ENCODE measurements around the gene MT1X. TPM values are rescaled to one million over a fixed set of nuclear protein-coding genes. Genes with fewer than 3 reads are reported as not detected.

The MT1X gene
- total and polyA plus RNA-seq, 2 of the 13 experiments (the other 11 are each of a cell fraction or from before 2014, with no cell fraction given): 19.7 to 288 TPM

GRCh38 chr16:56657555-56658326 lies 24.5 kb upstream of the MT1X start, which contains the start of gene MT1F:
TSS of gene MT1F (plus strand) at chr16:56657959. CDS start at chr16:56658059, 100 bp downstream.
- Histone ChIP-seq H3K9me3 (ENCODE audit: low read length) (no peaks in the 10 kb centered on the region), H3K79me2 (ENCODE audit: insufficient read depth, low read length) (no peaks in the 10 kb centered on the region), H3K9ac (ENCODE audit: insufficient read depth, low read depth, low read length) (peak within 1 kb of the TSS; percentile 30), H3K27ac (ENCODE audit: extremely low read length, insufficient read depth, low read length) (no peak within 1 kb of the TSS), H3K36me3 (replicated peaks in 1 of 2; ENCODE audit: control insufficient read depth in 1 of 2, insufficient read depth in 2 of 2, low read length in 2 of 2) (no peaks in the 10 kb centered on the region), H4K20me1 (ENCODE audit: insufficient read depth, low read length) (no peaks in the 10 kb centered on the region), H3K27me3 (ENCODE audit: control insufficient read depth in 1 of 2, insufficient read depth in 2 of 2, low read length in 2 of 2) (peaks cover under 1 to 4% of the 10 kb centered on the region in 2 experiments; a peak in 2 of 5 replicates), H3K4me1 (ENCODE audit: insufficient read depth, low read length) (peaks cover 20% of the 10 kb centered on the region), H3K4me2 (ENCODE audit: low read depth, low read length) (peak within 1 kb of the TSS; percentile 98), H3K4me3 (replicated peaks in 1 of 3; ENCODE audit: insufficient read depth in 1 of 3, low read depth in 2 of 3, low read length in 3 of 3) (peak within 1 kb of the TSS; percentile 77 to 82 (median 78)), H2AFZ (ENCODE audit: low read length) (peak within 1 kb of the TSS; percentile 20)
- BruUV-seq (replicated peaks): no TSS peak
- intact Hi-C loops (cut with micrococcal nuclease; ENCODE audit: unreplicated experiment) (loop anchor here (5.0 to 10.0 kb wide), 2 partner anchors 45 to 53 kb away; partner anchors contain the start of gene MT2A), in situ Hi-C loops (cut with HindIII; ENCODE audit: extremely low pct_ligation_motif_present, low pct_unique_long_range_greater_than_20kb) (no loop called here)
- WGBS (ENCODE audit: low lambda C conversion rate): 0% methylated on average over 36 of the region's 46 CpGs
- DNase-seq (ENCODE audit: low spot score) (peak; percentile 85), FAIRE-seq (no peak), ATAC-seq (peak; percentile 92)
- POLR2A ChIA-PET: interaction anchor here (0.6 to 1.2 kb wide), 8 partner anchors 10 to 51 kb away, joined by 3 to 5 read pairs (median 4); partner anchors contain the start of genes MT1E, MT1G, MT1X and MT2A
- CTCF ChIA-PET (ENCODE audit: low intra/inter-chr PET ratio, low total read pairs): no interaction called here
- TF ChIP-seq U2AF2 (IDR thresholded peaks at IDR 0.05; ENCODE audit: low read depth, low read length) (no peak), ZNF761 (CRISPR knock-in tag; conservative IDR thresholded peaks at IDR 0.05) (no peak), NR2F6 (IDR thresholded peaks at IDR 0.05) (no peak), NR2F6 (CRISPR knock-in tag; IDR thresholded peaks at IDR 0.05) (0 out of 2 replicates have a peak, but pooled peaks have one; percentile 43), RORA (CRISPR knock-in tag; IDR thresholded peaks at IDR 0.05) (no peak), PAX8 (CRISPR knock-in tag; IDR thresholded peaks at IDR 0.05; ENCODE audit: borderline replicate concordance) (no peak), GTF2F1 (IDR thresholded peaks at IDR 0.05; ENCODE audit: low read length) (no peak), ZHX1 (CRISPR knock-in tag; IDR thresholded peaks at IDR 0.05; ENCODE audit: low read depth) (no peak), SMC3 (IDR thresholded peaks at IDR 0.05; ENCODE audit: low read length) (no peak), SOX6 (IDR thresholded peaks at IDR 0.05) (no peak), SOX6 (CRISPR knock-in tag; IDR thresholded peaks at IDR 0.05) (peak; percentile 62), SP5 (CRISPR knock-in tag; IDR thresholded peaks at IDR 0.05; ENCODE audit: borderline replicate concordance, low read depth) (peak; percentile 4), ZNF3 (CRISPR knock-in tag; IDR thresholded peaks at IDR 0.05) (no peak), KAT2B (IDR thresholded peaks at IDR 0.05; ENCODE audit: borderline replicate concordance, low read depth, low read length) (no peak), TP53 (CRISPR knock-in tag; conservative IDR thresholded peaks at IDR 0.05) (no peak), ZNF350 (CRISPR knock-in tag; IDR thresholded peaks at IDR 0.05; ENCODE audit: borderline replicate concordance, low read depth) (no peak), ZNF567 (CRISPR knock-in tag; IDR thresholded peaks at IDR 0.05; ENCODE audit: borderline replicate concordance) (no peak), CC2D1A (CRISPR knock-in tag; IDR thresholded peaks at IDR 0.05) (no peak), ZNF7 (CRISPR knock-in tag; IDR thresholded peaks at IDR 0.05) (no peak), POGZ (CRISPR knock-in tag; IDR thresholded peaks at IDR 0.05) (peak; percentile 74), ZNF543 (CRISPR knock-in tag; IDR thresholded peaks at IDR 0.05) (no peak), CREB3 (CRISPR knock-in tag; IDR thresholded peaks at IDR 0.05) (no peak; the same call in 1 of the 2 replicates), KLF13 (CRISPR knock-in tag; IDR thresholded peaks at IDR 0.05) (no peak), ZNF484 (CRISPR knock-in tag; IDR thresholded peaks at IDR 0.05; ENCODE audit: borderline replicate concordance, low read depth) (no peak), PHF21A (CRISPR knock-in tag; IDR thresholded peaks at IDR 0.05) (no peak; the same call in 1 of the 2 replicates)

Measured in HepG2 (cell line).